VCaP (cell line): ENCODE measurements around the gene TENM4.

ENCODE experiments used
- H3K27ac ChIP-seq: fragments of 450-650 bp; 2 replicates; pipeline ENCODE4 v1.5.1; 2017
- TF ChIP-seq, protein P1 (sequence below): fragments of 450-650 bp; conservative IDR thresholded peaks from 2 replicates; pipeline ENCODE4 v1.5.1; 2017; ENCODE audit warnings: mild to moderate bottlenecking, moderate library complexity

TENM4 gene

DNA sequence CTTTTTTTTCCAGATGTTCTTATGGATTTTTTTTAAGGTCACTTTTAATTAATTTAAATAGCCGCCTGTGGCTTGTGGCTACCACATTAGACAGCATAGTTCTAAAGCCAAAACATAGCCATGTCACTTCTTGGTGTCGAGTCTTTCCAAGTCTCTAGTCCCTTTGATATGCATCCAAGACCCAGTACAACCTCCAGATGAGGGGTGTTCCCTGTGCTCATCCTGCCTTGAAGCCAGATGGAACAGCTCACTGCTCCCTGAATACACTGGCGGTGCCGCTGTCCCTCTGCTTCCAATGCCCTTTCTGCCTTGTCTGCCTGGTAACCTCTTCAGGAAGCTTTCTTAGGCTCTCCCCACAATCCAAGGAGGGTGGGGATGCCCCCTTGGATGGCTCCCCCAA lies 338.0 kb downstream of the TENM4 start:
- H3K27ac ChIP-seq: no peak overlapping the region

DNA sequence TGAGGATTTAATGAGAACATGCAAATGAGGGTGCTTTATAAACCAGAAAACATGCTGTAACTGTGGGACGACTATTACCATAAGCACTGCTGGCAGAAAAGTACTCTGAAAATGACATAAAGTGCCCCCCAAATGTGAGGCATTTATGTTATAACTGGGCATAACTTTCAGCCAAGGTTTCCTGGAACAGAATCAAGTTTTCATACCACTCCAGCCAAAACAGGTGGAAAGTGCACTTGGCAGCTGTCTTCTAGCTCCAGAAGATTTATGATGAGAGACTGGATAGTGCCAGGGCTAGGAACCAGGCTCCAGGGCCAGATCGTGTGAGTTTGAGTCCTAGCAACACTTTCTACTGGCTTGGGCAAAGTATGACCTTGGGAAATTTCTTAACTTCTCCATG lies 339.2 kb downstream of the TENM4 start:
- TF ChIP-seq, protein P1, sequence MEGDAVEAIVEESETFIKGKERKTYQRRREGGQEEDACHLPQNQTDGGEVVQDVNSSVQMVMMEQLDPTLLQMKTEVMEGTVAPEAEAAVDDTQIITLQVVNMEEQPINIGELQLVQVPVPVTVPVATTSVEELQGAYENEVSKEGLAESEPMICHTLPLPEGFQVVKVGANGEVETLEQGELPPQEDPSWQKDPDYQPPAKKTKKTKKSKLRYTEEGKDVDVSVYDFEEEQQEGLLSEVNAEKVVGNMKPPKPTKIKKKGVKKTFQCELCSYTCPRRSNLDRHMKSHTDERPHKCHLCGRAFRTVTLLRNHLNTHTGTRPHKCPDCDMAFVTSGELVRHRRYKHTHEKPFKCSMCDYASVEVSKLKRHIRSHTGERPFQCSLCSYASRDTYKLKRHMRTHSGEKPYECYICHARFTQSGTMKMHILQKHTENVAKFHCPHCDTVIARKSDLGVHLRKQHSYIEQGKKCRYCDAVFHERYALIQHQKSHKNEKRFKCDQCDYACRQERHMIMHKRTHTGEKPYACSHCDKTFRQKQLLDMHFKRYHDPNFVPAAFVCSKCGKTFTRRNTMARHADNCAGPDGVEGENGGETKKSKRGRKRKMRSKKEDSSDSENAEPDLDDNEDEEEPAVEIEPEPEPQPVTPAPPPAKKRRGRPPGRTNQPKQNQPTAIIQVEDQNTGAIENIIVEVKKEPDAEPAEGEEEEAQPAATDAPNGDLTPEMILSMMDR: no peak
- no peak overlapping the region for H3K27ac ChIP-seq

More for the DNA sequence above, 338.0 kb downstream of the TENM4 start:
- TF ChIP-seq, protein P1: no peak

DNA sequence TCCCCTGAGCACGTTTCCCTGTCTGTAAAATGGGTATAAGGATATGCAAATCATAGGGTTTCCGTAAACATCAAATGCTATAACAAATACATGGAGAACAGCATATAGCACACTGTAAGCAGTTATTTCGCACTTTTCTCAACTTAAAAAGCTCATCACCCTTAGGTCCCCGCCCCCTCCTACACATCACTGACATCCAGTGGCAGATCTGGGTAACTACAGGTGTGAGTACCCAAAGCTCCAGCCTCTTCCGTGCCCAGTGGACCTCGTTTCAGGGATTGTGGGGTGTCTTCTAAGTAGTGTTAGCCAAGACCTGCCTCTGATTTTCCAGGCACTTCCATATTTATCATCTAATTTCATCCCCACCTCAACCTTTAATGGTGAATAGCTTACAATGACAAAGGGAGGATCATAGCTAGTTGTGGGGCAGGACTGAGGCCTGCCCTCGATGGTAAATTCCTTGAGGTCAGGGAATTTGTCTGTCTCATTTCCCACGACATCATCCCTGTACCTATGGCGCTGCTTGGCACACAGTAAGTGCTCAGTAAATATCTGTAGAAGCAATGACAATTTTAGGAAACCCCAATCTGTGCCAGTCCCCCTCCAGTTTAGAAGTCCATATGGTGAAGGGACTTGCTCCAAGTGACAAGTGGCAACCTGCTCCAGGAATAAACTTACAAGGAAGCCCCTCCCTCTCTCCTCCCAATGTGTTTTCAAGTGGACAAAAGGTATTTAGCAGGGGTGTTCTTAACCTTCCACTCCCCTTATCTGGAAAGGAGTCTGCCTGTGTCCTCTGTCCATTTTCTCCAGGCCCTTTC lies 340.5 kb downstream of the TENM4 start:
- no peak overlapping the region for H3K27ac ChIP-seq
- TF ChIP-seq, protein P1: peak; percentile 90

DNA sequence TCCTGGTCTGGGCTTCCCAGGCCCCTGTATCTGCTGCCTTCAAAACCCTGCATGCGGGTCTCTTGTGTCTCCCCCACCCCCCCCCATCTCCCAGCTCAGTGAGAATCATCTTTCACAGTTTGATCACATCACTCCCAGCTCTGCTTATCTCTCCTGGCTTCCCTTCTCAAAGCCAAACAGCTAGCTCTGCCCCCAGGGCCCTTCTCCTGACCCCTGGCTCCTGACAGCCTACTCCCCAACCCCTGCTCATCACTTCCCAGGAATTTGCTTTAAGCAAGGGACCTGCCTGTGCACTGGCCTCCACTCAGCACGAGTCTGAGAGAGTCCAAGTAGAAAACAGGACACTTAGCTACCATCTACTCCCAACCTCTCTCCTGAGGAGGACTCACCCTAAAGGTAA lies 342.7 kb downstream of the TENM4 start:
- H3K27ac ChIP-seq: no peak overlapping the region
- TF ChIP-seq, protein P1: no peak

DNA sequence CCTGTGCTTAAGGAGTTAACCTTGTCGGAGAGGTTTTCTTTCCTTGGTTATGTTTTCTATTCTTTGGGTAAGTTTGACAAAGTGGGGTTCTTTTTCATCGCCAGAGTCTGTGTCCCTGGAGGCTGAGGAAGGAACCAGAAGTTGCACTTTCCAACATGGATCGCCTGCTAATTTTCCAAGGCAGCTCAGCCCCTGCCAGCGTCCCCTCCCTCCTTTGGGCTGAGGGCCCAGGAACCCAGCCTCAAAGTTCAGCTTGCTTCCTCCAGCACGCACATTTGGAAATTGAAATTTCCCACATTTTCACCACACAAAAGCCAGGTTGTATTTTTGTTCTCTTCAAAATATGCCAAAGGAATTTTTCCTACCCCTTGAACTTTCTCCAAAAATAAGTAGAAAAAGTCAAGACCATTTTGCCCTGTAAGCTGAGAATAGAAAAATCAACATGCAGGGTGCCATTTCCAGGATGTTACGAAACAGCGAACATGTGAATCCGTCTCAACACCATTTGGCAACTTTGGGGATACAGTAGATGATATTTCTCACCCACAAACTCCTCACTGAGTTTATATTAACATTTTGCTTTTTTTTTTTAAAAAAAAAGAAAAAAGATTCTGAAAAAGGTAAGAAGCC lies 343.5 kb downstream of the TENM4 start:
- no peak overlapping the region for H3K27ac ChIP-seq
- TF ChIP-seq, protein P1: no peak

DNA sequence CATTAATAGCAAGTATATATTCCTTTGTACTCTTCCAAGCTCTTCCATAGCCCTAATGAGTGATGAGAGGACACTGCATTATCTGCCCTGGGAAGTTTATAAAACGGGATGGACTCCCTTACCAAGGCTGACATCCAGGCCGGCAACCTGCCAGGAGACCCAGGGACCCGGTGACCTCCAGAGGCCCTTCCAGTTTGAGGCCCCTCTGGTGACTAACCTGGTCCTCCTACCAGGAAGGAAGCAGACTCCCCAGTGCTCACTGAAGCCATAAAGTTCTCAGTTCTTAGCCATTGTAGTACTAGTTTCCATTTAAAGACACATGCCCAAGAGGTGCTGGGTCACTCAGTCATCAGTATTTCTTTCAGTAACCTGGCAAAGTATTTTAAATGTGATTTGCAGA lies 345.4 kb downstream of the TENM4 start:
- no peak overlapping the region for H3K27ac ChIP-seq

DNA sequence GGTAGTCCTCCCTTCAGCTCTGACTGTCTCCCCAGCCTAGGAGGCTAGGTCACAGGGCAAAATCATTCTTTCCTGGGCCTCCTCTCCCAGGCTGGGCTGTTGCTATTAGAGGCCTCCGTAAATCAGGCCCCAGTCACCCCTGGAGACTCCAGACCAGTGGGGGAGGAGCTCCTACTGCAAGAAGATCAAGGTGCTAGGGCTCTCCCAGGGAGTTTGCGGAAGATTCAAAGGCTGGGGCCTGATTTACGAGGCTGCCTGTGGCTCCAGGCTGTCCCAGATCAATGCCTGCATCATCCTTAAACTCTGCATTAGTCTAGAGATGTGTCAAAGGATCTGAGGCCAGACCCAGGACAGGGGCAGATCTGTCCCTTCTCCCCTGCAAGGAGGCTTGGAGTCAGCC lies 346.2 kb downstream of the TENM4 start:
- TF ChIP-seq, protein P1: no peak

More for the DNA sequence above, 345.4 kb downstream of the TENM4 start:
- TF ChIP-seq, protein P1: no peak

More for the DNA sequence above, 346.2 kb downstream of the TENM4 start:
- no peak overlapping the region for H3K27ac ChIP-seq
